ENCODE results near the gene DGKB. TPM values are rescaled to one million over a fixed set of nuclear protein-coding genes. Genes with fewer than 3 reads are reported as not detected.

DGKB gene
- total and polyA plus RNA-seq, 2 of the 8 experiments (the other 6 are each of a cell fraction or from before 2014, with no cell fraction given): 1.9 to 2.6 TPM

DNA sequence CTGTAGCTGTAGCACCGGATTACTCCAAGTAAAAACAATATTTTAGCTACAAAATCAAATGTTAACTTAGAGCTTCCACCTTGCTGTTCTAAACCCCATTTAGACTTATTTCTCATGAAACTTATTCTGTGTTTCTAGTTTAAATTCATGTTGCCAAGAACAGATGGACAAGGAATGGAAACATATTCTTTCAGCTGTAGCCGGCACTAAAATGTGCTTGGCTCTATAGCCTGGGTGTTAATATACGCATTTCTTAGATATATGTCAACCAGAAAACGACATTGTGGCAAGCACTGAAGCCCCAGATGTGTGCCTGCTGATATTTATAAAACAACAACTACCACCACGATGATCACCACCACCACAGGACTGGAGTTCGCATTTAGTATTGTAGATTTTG, 722.8 kb downstream of the DGKB start:
- Histone ChIP-seq H3K27me3 (replicated peaks in 1 of 4; ENCODE audit: control insufficient read depth in 3 of 4, extremely low read depth in 1 of 4, insufficient read depth in 3 of 4, low read length in 3 of 4) (no peaks in the 10 kb centered on the region), H4K5ac (ENCODE audit: insufficient read length, low read depth, low read length) (no peak overlapping the region), H2BK120ac (replicated peaks; ENCODE audit: low read depth, low read length) (no peak overlapping the region), H3K79me2 (ENCODE audit: control insufficient read depth in 1 of 2, insufficient read depth in 2 of 2, low read length in 2 of 2) (no peaks in the 10 kb centered on the region), H4K91ac (replicated peaks; ENCODE audit: insufficient read length, low read length) (no peak overlapping the region), H3K18ac (ENCODE audit: extremely low read depth, low read length) (no peak overlapping the region), H3K36me3 (ENCODE audit: control insufficient read depth in 2 of 4, insufficient read depth in 4 of 4, low read length in 3 of 4) (no peaks in the 10 kb centered on the region), H3K9ac (replicated peaks in 1 of 4; ENCODE audit: extremely low read depth in 1 of 4, low read depth in 3 of 4, low read length in 3 of 4) (no peak overlapping the region), H3K23ac (ENCODE audit: insufficient read length) (no peak overlapping the region), H2BK15ac (ENCODE audit: low read length) (no peak overlapping the region), H3K14ac (ENCODE audit: insufficient read length) (no peak overlapping the region), H3K79me1 (ENCODE audit: low read depth, low read length) (no peaks in the 10 kb centered on the region), H3K4me2 (ENCODE audit: insufficient read depth in 1 of 2, low read depth in 2 of 2, low read length in 2 of 2) (no peak overlapping the region), H3K56ac (replicated peaks; ENCODE audit: insufficient read length, low read depth, low read length) (no peak overlapping the region), H3K4ac (replicated peaks; ENCODE audit: insufficient read length, low read depth, low read length) (no peak overlapping the region), H2BK20ac (ENCODE audit: low read length) (no peak overlapping the region), H3K4me3 (ENCODE audit: extremely low read depth in 1 of 4, insufficient read depth in 2 of 4, low read depth in 3 of 4, low read length in 4 of 4) (no peak overlapping the region), H2BK5ac (ENCODE audit: low read depth, low read length) (no peak overlapping the region), H4K20me1 (replicated peaks in 1 of 2; ENCODE audit: control insufficient read depth in 1 of 2, insufficient read depth in 2 of 2, low read length in 2 of 2) (no peaks in the 10 kb centered on the region), H4K8ac (ENCODE audit: extremely low read depth, insufficient read depth, low read length) (no peak overlapping the region), H3K27ac (ENCODE audit: low read depth, low read length) (no peak overlapping the region), H2AK5ac (ENCODE audit: low read depth, low read length) (no peak overlapping the region), H3K4me1 (replicated peaks in 1 of 4; ENCODE audit: control insufficient read depth in 3 of 4, insufficient read depth in 4 of 4, low read length in 3 of 4) (no peaks in the 10 kb centered on the region), H2BK12ac (ENCODE audit: low read depth, low read length) (no peak overlapping the region), H3K23me2 (ENCODE audit: low read depth, low read length) (no peaks in the 10 kb centered on the region), H2AFZ (ENCODE audit: low read length) (no peak overlapping the region), H3K9me3 (ENCODE audit: insufficient read depth in 2 of 2, low read depth in 1 of 2, low read length in 1 of 2) (no peaks in the 10 kb centered on the region)
- DNase-seq (ENCODE audit: low read depth in 1 of 2, low spot score in 2 of 2): no peak
- FAIRE-seq: no peak
- 84% methylated on average over 6 of the region's 6 CpGs; no CpG with 5 or more reads in 1 of the 2 experiments for WGBS, 2 experiments (ENCODE audit: extremely low coverage in 1 of 2, insufficient coverage in 1 of 2, insufficient read length in 1 of 2, insufficient replicate concordance in 2 of 2, low coverage in 1 of 2, low lambda C conversion rate in 2 of 2, missing lambda C conversion rate in 1 of 2)
- ChIA-PET CTCF (ENCODE audit: partially characterized antibody) (no interaction called here), POLR2A (ENCODE audit: partially characterized antibody) (no interaction called here)
- TF ChIP-seq ASH2L (IDR thresholded peaks at IDR 0.05; ENCODE audit: low read length): no peak

All from H1 (cell line).